Tongue (tissue), 3 donors: Measurements from ENCODE around the gene MTRF1L. TPM values are rescaled to one million over a fixed set of nuclear protein-coding genes. Genes with fewer than 3 reads are reported as not detected.
A peak's percentile ranks its signal among the peaks of the same experiment; 100 is the strongest.
"Not testable (repeated sequence)": the region's sequence is repeated elsewhere in the genome, so short reads cannot be mapped to it uniquely, and the experiment has no call there.

Experiments
- DNase-seq: peaks from one replicate; pipeline ENCODE4 v3.0.0-alpha.2; 2015
- small RNA-seq: library from RNA; depleted of rRNA; stranded (forward); fragments of <200 nt; gene quantifications from one replicate; pipeline ENCODE3, GENCODE V24; 2014; ENCODE audit warnings: low replicate concordance
- total RNA-seq: library from RNA; depleted of rRNA; stranded (reverse); fragments of >200 nt; gene quantifications from one replicate; pipeline ENCODE4 v1.2.3, GENCODE V29; 2014

MTRF1L gene
- total RNA-seq, 1 donor from 2014 or later: 19.8 TPM

- no peak for DNase-seq
Observed at GRCh38 chr6:152969688-152970418, 32.7 kb downstream of the MTRF1L start.

GRCh38 chr6:152966168-152966894, 36.2 kb downstream of the MTRF1L start:
- DNase-seq: not testable (repeated sequence)

DNA sequence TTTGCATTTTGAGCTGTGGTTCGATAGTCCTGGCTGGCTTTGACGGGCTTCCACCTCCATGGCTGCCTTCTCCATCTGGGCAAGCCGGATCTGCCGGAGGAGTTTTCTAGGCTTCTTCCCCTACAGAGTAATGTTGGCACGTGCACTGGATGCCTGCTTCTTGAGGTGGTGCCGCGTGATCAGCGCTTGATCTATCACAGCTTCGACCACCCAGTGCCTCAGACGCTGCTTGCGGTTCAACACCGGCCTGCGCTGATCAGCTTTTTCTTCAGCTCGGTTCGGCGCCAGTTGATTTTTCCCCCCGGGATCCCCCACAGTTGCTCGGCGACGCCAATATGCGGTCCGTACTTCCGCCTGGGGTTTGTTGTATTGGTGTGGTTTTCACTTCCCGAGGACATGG, 43.2 kb downstream of the MTRF1L start:
- no peak for DNase-seq

DNA sequence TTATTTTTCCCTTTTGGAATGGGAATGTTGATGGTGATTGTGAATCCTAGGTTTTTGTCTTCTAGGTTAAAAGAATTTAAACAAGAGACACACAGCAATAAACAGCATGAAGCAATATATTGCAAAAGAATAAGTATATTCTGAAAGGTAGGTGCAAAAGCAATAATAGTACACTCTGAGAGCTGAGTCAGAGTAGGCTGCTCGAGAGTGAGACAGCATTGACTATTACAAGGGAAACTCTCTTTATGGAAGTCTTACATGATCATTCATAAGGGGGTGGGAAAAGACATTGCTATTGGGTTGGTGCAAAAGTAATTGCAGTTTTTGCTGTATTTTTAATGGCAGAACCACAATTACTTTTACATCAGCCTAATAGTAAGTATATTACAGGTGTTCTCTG, 44.7 kb downstream of the MTRF1L start:
- DNase-seq: no peak

DNA sequence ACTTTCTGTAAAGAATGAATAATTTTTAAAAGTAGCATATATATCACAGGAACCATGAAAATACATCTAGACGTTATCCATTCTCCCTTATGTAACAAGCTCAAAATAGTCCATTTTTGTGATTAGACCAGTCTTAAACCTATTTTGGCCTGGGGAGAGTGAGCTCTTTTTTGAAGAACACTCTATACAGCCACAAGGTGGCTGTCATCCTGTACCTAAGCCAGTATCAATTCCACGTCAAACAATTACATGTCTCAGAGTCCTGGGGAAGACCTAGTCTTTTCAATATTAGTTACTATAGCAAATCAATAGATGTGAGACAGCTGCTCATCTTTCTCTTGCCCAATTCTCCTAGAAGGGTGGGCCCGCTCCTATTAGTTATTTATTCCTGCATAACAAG, 48.1 kb downstream of the MTRF1L start:
- no peak for DNase-seq

GRCh38 chr6:152952866-152953509, 49.5 kb downstream of the MTRF1L start:
- peak; percentile 35 for DNase-seq

GRCh38 chr6:152952045-152952444, 50.5 kb downstream of the MTRF1L start:
- DNase-seq: no peak

DNA sequence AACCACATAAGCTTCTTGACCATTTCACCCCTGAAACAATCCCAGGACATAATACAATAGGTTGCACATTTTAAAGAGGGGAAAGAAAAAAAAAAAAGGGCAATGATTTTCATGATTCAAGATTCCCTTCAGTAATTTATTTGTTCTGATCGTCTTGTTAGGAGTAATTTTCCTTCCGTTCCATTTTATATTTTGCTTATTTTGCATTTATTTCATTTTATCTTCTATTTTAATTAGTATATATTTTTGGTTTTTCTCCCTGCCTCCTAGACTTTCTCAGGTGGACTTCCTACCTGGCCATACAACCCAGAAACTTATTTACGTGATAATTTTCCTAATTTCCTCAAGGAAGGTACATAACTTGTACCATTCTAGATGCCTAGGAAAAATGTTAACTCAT, 52.3 kb downstream of the MTRF1L start:
- DNase-seq: no peak

- DNase-seq: peak; percentile 68
Observed at GRCh38 chr6:152948150-152948768, 54.2 kb downstream of the MTRF1L start.

- DNase-seq: no peak
Observed at GRCh38 chr6:152946995-152947394, 55.5 kb downstream of the MTRF1L start.

- DNase-seq: no peak
Observed at GRCh38 chr6:152946484-152946883, 56.0 kb downstream of the MTRF1L start.

DNA sequence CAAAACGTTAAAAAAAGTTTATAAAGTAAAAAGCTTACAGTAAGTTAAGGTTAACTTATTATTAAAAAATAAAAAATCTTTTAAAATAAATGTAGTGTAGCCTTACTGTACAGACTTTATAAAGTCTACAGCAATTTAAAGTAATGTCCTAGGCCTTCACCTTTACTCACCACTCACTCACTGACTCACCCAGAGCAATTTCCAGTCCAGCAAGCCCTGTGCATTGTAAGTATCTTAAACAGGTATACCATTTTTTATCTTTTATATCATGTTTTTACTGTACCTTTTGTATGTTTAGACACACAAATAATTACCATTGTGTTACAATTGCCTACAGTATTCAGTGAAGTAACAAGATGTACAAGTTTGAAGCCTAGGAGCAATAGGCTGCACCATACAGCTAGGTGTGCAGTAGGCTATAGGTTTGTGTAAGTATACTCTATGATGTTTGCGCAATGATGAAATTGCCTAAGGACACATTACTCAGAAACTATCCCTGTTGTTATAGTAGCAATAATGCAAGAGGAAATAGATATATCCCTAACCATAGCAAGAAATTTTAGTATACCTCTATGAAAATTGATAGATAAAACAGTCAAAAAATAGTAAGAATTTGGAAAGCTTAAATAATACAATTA, 59.1 kb downstream of the MTRF1L start:
- DNase-seq: no peak

DNA sequence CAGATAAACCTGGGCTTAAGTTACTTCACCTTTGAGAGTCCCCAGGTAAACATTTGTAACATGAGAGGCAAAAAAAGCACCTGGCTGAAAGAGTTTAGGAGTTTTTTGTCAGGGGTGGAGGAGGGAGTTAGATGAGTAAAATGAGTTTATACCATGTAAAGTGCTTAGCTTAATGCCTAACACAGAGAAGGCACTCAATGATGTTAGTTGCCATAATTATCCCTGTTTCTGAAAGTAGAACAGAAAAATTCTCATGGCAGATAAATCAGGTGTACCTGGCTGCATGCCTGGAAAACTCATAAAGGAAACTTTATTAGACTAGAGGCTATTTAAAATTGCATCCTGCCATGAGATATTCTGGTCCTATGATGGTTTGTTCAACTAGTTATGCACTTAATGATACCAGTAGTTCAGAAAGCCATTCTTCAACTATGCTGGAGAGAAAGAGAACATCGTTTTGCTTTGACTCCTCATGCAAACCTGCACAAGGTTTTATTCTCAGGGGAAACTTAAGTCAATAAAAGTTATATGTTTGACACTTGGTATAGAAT, 60.1 kb downstream of the MTRF1L start:
- no peak for DNase-seq

GRCh38 chr6:152941746-152942145, 60.8 kb downstream of the MTRF1L start:
- DNase-seq: no peak

Small RNA genes within 50 kb of the gene (small RNA-seq; reads per million reads assigned to genes)
- gene AL080276.1: not detected

Other genes with a start within 250 kb of the MTRF1L start
- gene FBXO5, start 19.7 kb downstream of the MTRF1L start, total RNA-seq: 16.4 TPM
- gene RGS17, start 128.6 kb upstream of the MTRF1L start, total RNA-seq: 1.0 TPM